ENCODE results near the gene WDFY4. TPM values are rescaled to one million over a fixed set of nuclear protein-coding genes. Genes with fewer than 3 reads are reported as not detected.

The WDFY4 gene
- total and polyA plus RNA-seq, 2 of the 4 experiments (the other 2 are of a cell fraction), result not detected

DNA sequence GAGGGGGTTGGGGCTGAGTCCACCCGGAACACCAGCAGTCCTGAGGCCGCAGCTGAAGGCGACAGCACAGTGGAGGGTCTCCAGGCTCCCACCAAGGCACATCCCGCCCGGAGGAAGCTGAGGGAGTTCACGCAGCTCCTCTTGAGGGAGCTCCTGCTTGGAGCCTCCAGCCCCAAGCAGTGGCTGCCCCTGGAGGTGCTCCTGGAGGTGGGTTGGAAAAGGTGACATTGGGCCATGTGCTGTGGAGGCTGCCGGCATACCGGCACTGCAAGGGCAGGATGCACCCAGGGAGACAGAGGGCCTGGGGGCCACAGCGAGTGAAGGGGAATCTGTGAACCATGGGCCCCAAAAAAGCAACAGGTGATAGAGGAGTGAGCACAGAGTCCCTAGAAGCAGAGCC, 135.6 kb downstream of the WDFY4 start:
- no peaks in the 10 kb centered on the region for H3K36me3 ChIP-seq (ENCODE audit: control insufficient read depth, insufficient read depth, low read length)
- in situ Hi-C loops (cut with MboI; ENCODE audit: low sequenced_read_pairs), result no loop called here
- H3K56ac ChIP-seq (ENCODE audit: extremely low read depth, insufficient read depth, low read length), result no peak overlapping the region
- no peak overlapping the region for H3K23ac ChIP-seq (ENCODE audit: low read depth, low read length)
- H3K79me1 ChIP-seq (ENCODE audit: low read depth in 1 of 2, low read length in 2 of 2), result no peaks in the 10 kb centered on the region
- H2BK5ac ChIP-seq (ENCODE audit: low read depth, low read length, poor library complexity, severe bottlenecking), result no peak overlapping the region
- no peak overlapping the region for H2BK15ac ChIP-seq (ENCODE audit: low read depth, low read length)
- TF ChIP-seq RFX5 (IDR thresholded peaks at IDR 0.05; ENCODE audit: low read depth, low read length), result no peak
- TF ChIP-seq RAD21 (IDR thresholded peaks at IDR 0.05; ENCODE audit: low read length), result no peak
- TF ChIP-seq, protein P1, sequence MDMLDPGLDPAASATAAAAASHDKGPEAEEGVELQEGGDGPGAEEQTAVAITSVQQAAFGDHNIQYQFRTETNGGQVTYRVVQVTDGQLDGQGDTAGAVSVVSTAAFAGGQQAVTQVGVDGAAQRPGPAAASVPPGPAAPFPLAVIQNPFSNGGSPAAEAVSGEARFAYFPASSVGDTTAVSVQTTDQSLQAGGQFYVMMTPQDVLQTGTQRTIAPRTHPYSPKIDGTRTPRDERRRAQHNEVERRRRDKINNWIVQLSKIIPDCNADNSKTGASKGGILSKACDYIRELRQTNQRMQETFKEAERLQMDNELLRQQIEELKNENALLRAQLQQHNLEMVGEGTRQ (IDR thresholded peaks at IDR 0.05; ENCODE audit: low read depth, low read length), result no peak
- TF ChIP-seq FOS (IDR thresholded peaks at IDR 0.05; ENCODE audit: low read depth, low read length), result no peak
- no peak for TF ChIP-seq NFE2L2 (IDR thresholded peaks at IDR 0.05; ENCODE audit: low read depth, low read length)
- no peak for TF ChIP-seq BHLHE40 (IDR thresholded peaks at IDR 0.05; ENCODE audit: low read depth, low read length)
- TF ChIP-seq CHD1 (IDR thresholded peaks at IDR 0.05; ENCODE audit: low read depth, low read length), result no peak
- no peak overlapping the region for H2BK20ac ChIP-seq (ENCODE audit: low read depth, low read length)
- intact Hi-C loops (cut with micrococcal nuclease), result no loop called here
- H2AK5ac ChIP-seq (ENCODE audit: low read depth, low read length), result no peak overlapping the region
- no peak overlapping the region for H2AK9ac ChIP-seq (replicated peaks; ENCODE audit: low read depth, low read length, poor library complexity)
- ChIA-PET CTCF (no interaction called here), POLR2A (ENCODE audit: unreplicated experiment) (no interaction called here)
- H3K18ac ChIP-seq (ENCODE audit: low read depth, low read length), result no peak overlapping the region
- H2BK120ac ChIP-seq (ENCODE audit: low read depth, low read length), result no peak overlapping the region
- no peaks in the 10 kb centered on the region for H3K4me1 ChIP-seq (ENCODE audit: control insufficient read depth, insufficient read depth, low read length)
- H4K91ac ChIP-seq (ENCODE audit: insufficient read depth, low read depth, low read length), result no peak overlapping the region
- H3K9me3 ChIP-seq (ENCODE audit: control insufficient read depth, insufficient read depth, low read length), result no peaks in the 10 kb centered on the region
- no peak overlapping the region for H4K8ac ChIP-seq (ENCODE audit: low read depth in 2 of 2, low read length in 2 of 2)
- no peak overlapping the region for H3K4me2 ChIP-seq (ENCODE audit: low read depth, low read length)
- dilution Hi-C loops (cut with HindIII; ENCODE audit: low sequenced_read_pairs, unreplicated experiment), result no loop called here
- H4K20me1 ChIP-seq (ENCODE audit: insufficient read depth, low read length), result no peaks in the 10 kb centered on the region
- DNase-seq, result no peak
- 85% methylated on average over 3 of the region's 9 CpGs; no CpG with 5 or more reads in 1 of the 2 experiments for WGBS, 2 experiments (ENCODE audit: extremely low coverage in 2 of 2, insufficient read length in 1 of 2)
- H4K5ac ChIP-seq (ENCODE audit: low read depth, low read length), result no peak overlapping the region
- H3K14ac ChIP-seq (replicated peaks; ENCODE audit: low read depth, low read length), result no peak overlapping the region
- H3K4ac ChIP-seq (ENCODE audit: low read depth, low read length), result no peak overlapping the region
- ATAC-seq (ENCODE audit: low read depth), result no peak
- no peak overlapping the region for H3K27ac ChIP-seq (ENCODE audit: insufficient read depth, low read length)
- no peak overlapping the region for H3K4me3 ChIP-seq (ENCODE audit: insufficient read depth, low read depth, low read length)
- H2AFZ ChIP-seq (replicated peaks; ENCODE audit: low read length, poor library complexity), result no peak overlapping the region
- H3K9me1 ChIP-seq (ENCODE audit: insufficient read depth, low read length), result no peaks in the 10 kb centered on the region
- H3K27me3 ChIP-seq (ENCODE audit: control insufficient read depth, insufficient read depth, low read length), result peaks cover 3% of the 10 kb centered on the region; the same call in 1 of the 2 replicates
- no TSS peak for BruUV-seq (replicated peaks)
- H3K9ac ChIP-seq (ENCODE audit: low read depth, low read length), result no peak overlapping the region

Data from IMR-90 (cell line).